ENCODE results near the gene PLEKHG4.

PLEKHG4 gene

GRCh38 chr16:67326472-67327309 lies 47.4 kb downstream of the PLEKHG4 start, which contains the start of the genes KCTD19 and LRRC36:
TSS of gene KCTD19 (minus strand) at chr16:67326741. CDS start at chr16:67326707, 34 bp downstream.
TSS of gene LRRC36 (plus strand) at chr16:67326815. CDS start at chr16:67326863, 48 bp downstream.
- DNase-seq (ENCODE audit: low spot score), result peak; percentile 33

GRCh38 chr16:67327743-67328142 lies 48.4 kb downstream of the PLEKHG4 start:
- DNase-seq (ENCODE audit: low spot score), result no peak

GRCh38 chr16:67329901-67330300 lies 50.6 kb downstream of the PLEKHG4 start:
- no peak for DNase-seq (ENCODE audit: low spot score)

GRCh38 chr16:67333315-67333714 lies 54.0 kb downstream of the PLEKHG4 start:
- DNase-seq (ENCODE audit: low spot score), result no peak

GRCh38 chr16:67336116-67336515 lies 56.8 kb downstream of the PLEKHG4 start:
- DNase-seq (ENCODE audit: low spot score), result no peak

- no peak for DNase-seq (ENCODE audit: low spot score)
Observed at GRCh38 chr16:67336648-67337047, 57.3 kb downstream of the PLEKHG4 start.

Data from AG08395 (cell line).